ENCODE results near the gene SOX9.
A peak's percentile ranks its signal among the peaks of the same experiment; 100 is the strongest.
"Not testable (repeated sequence)": the region's sequence is repeated elsewhere in the genome, so short reads cannot be mapped to it uniquely, and the experiment has no call there.

SOX9 gene

DNA sequence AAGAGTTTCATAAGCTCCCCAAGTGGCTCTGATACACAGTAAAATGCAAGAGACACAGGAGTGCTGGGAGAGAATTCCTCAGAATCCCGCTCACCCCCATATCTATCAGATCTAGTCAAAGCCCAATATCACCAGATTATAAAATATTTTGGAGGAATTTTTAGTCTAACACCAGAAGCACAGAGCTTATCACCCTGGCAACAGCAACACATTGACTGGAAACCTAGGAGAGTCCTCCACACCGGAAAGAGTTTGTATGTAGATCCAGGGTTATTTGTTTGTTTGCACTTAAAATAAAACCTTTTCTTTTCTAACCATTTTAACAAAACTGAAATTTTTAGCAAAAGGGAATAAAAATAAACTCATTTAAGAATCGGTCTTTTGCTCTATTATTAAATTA, 7.2 kb downstream of the SOX9 start:
- no peak for DNase-seq

DNA sequence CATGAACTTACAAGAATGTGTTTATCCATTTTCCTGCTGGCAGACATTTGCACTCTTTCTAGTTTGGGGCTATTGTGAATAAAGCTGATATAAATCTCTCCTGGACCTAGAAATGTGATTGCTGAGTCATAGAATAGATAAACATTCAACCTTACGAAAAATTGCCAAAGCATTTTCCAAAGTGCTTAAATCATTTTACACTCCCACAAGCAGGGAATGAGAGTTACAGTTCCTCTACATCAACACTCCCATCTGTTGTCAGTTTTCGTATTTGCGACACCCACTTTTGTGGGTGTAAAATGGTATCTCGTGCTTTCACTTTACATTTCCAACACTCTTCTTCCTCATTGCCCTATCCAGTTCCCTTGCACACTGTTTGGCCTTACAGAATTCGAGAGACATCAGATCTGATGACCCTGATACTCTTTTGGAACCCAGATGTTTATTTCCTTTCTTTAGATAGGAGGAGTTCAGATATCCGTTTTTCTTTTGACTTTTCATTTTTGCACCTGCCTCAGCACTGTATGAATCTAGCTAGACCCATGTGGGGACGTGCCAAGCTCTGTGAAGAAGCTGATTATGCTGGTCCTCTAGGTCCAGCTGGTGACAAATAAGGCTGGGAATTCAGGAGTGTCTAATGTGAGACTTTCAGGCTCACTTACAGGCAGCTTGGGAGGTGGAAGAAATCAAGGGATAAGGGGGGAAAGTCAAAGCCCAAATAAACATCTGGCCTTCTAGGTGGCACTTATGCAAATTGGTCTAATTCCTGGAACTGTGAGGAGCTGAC, 14.0 kb downstream of the SOX9 start:
- DNase-seq = no peak

DNA sequence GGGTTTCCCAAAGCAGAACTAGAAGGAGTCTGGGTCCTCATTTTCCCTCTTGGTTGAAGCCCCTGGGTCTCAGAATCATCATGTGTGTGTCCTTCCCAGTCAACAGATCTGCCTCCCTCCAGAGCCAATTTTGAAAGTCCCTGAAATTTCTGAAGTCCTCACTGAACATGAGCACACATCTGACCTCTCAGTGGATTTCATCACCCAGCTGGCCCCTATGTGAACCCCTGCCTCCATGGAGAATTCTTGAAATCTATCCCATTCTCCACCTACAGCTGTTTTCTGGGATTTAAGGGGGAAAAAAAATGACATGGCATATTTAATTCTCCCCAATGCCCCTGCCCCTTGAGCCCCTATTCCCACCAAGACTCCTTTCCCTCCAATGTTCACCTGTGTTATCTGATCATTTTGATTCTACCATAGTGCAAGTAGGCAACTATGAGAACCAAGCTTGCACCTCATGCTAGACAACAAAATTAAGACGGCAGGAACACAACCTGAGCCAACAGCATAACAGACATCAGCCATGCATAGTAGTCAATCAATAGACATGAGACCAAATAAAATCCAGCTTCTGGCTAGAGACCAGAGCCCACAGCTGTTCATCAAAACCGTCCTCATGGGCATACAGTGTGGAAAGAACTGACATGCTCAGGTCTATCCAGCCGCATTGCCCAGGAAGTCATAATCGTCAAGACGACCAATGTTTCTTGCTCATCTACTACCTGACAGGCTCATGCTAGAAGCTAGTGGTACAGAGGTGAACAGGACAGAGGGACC, 14.9 kb downstream of the SOX9 start:
- no peak for DNase-seq

DNA sequence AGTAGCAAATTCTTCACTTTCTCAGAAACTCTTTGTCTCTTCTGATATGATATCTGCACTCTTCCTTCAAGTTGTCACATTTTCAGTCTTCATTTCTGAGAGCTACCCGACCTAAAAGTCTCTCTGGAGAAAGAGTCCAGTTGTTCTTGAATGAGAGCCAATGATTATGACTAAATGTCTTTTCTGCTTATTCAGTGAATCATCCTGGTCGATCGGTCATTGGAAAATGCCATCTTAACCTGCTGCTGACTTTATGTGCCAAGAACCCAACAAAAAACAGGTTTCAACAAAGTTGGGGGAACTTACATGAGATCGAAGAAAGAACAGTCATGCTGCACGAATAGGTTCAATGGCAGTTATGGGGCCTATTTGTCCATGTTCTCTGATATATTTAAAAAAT, 15.9 kb downstream of the SOX9 start:
- no peak for DNase-seq

DNA sequence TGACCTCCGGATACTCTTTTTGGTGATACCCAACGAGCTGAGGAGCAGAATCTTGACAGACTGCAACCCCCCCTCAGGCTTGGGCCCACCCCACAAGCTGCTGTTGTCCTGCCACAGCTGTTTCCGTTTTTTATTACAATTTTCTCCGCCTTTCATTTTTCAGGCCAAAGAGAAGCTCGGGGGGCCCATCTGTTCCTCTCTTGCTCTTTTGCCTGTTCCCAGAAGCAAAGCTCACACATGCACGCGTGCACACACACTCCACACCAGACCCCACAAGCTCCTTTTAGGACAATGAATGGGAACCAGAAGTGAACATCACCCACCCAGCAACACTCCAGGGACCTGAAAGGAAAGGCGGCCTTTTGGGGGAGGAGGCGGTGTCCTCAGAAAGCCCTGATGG, 16.3 kb downstream of the SOX9 start:
- DNase-seq = no peak

DNA sequence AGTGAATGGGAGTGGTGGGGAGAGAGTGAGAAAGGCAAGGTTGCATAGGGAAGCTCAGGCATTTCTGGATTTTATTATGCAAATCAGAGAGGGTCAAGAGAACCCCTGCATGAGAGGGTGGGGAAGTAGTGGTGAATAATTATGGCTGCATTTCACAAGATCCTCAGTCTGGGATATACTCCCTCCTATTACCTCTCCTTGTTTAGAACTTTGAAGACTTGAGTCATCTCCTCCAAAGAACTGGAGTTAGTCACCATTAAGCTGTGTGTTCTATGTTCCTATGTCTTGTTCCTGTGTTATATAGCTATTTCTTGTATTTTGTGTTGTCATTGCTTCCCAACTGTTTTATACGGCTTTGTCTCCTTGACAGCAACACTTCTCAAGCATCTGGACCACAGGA, 18.4 kb downstream of the SOX9 start:
- DNase-seq = no peak

DNA sequence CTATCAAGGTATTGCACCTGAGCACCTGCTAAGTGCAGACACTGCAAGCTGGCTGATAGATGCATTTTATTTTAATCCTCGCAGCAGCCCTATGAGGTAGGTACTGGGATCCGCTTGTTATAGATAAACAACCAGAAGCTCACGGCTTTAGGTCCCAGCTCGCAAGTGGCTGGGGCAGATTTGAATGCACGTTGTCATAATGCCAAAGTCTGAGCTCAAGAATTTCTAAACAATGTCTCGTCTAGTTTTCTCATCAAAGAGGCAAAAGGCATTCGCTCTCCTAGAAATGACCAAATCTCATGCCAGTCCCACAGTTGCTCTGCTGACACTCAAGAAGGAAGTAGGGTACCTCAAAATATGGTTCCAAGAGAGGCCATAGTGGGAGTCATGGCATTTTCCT, 20.5 kb downstream of the SOX9 start:
- DNase-seq = no peak

DNA sequence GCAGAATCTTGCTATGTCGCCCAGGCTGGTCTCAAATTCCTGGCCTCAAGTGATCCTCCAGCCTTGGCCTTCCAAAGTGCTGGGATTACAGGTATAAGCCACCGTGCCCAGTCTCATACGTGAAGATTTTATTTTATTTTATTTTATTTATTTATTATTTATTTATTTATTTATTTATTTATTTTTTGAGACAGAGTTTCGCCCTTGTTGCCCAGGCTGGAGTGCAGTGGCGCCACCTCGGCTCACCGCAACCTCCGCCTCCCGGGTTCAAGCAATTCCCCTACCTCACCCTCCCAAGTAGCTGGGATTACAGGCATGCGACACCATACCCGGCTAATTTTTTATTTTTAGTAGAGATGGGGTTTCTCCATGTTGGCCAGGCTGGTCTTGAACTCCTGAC, 21.3 kb downstream of the SOX9 start:
- not testable (repeated sequence) for DNase-seq

DNA sequence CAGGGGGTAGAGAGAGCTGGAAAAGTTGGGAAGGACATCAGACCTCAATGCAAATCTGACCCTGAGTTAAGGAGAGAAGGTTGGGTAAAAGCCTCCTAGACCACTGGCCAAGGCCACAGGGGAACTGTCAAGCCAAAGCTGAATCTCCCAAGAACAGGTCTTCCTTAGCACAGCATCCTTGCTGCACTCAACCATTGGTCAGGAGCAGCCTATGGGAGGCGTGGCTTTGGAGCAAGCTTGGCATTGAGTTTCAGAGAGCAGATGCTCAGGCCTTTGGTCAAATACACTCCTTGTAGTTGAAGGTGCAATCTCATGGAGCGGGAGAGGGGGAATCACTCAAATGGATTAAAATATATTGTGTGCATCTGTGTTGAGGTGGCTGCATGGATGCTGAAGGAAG, 21.8 kb downstream of the SOX9 start:
- no peak for DNase-seq

DNA sequence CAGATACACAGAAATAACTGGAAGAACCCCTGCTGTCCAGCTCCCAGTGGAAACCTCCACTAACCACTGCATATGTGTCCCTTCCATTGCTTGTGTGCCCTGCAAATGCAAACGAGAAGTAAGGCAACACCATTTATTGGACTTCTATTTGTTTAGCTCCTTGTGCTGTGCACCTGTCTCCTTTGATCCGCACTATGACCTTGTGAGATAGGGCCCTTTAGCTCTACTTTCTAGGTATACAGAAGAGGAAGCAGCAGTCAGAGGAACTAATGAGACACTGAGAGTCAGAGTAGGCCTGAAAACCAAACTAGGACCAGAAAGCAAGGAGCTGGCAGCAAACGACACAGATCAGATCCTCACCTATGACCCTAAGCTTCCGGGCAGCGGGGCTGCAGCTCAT, 22.4 kb downstream of the SOX9 start:
- no peak for DNase-seq

DNA sequence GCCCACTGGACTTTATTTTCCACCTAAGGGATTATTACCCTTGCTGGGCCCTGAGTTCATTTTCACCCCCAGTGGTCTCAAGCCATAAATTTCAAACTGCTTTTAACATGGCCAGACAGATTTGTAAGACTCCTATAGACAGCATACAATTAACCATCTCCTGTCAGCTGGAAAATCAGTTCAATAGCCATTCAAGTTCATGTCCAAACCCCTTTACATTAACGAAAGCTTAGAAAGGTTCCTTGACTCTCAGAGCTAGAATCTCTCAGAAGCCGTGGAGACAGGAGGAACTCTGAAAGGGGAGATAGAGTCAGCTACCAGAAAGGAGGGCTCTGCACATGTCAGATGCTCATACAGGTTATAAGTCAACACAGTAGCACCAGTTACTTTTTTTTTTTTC, 23.3 kb downstream of the SOX9 start:
- DNase-seq = no peak

DNA sequence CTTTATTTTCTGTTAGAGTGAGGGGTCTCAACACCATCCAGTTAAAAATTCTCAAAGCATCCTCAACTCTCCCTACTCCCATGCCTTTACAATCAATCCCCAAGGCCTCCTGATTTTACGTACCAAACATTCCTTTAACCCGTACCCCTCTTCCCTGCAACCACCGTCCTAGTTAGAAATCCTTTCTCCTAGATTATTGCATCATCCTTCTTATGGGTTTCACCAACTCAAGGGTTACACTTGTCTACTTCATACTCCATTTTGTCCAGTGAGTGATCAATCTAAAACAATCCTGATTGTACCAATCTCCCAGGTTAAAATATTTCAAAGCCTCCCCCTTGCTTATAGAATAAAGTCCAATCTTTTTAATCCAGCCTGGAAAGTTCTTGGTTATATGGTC, 24.7 kb downstream of the SOX9 start:
- no peak for DNase-seq

DNA sequence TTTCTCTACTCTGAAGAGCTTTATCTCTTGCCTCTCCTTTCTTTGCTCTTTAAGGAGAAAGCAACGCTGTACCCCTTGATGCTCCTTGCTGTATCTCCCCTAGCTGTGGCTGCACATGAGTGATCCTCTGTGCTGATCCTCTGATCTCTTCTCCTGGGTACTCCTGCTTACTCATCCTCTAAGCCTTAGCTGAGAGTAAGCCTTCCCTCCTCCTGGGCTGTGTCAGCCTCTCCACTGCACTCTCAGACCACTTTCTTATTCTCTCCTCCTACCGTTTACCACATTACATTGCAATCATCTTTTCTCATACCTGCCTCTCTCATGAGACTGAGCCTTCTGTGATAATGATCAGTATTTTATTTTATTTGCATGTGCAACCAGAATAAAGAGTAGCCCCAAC, 25.1 kb downstream of the SOX9 start:
- no peak for DNase-seq

DNA sequence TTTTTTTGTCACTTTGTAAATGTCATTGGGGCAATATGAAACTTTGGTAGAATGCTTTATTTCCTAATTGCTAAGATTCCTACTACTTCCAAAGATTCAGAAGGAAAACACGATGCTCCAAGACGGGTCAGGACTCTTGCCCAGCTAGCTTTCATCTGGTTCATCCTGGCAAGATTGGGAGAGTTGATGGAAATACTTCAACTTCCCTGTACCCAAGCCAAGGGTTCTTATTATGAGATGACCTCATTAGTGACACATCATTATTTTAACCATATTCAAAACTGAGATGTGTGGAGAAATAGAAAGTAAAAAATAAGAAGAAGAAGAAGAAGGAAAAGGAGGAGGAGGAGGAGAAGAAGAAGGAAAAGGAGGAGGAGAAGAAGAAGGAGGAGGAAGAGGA, 25.6 kb downstream of the SOX9 start:
- DNase-seq = no peak

DNA sequence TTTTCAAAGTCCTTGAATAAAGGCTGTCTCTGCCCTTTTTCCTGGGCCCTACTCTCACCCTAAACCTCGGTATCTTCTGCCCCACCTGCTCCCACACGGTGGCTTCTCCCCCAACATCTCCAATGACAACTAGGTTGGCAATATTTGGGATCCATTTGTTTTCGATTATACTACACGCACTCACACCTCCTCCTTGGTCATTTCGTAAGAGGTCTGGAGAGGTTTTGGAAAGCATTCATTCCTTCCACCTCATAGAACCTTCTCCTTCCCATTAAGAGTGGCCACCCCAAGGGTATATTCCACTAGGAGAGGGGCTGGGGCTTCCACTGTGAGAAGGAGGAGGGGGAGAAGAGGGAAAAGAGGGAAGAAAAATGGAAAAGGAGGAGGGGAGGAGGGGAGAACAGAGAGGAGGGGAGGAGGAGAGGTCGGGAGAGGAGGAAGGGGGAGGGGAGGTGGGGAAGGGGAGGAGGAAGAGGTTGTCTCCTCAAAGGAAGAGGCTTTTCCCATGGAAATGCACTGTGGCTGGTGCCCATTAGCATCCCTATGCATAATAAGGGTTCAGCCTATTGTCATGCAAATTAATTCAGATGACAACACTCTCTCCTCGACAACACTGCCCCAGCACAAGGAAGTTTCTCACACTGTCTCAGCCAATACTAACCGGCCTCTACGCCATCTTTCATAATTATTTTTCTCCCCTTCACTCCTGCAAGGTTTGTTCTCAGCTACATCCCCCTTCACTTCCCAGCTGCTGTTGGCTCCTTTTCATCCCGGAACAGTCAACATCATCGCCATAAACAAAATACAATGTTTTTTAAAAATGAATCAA, 30.0 kb downstream of the SOX9 start:
- no peak for DNase-seq

DNA sequence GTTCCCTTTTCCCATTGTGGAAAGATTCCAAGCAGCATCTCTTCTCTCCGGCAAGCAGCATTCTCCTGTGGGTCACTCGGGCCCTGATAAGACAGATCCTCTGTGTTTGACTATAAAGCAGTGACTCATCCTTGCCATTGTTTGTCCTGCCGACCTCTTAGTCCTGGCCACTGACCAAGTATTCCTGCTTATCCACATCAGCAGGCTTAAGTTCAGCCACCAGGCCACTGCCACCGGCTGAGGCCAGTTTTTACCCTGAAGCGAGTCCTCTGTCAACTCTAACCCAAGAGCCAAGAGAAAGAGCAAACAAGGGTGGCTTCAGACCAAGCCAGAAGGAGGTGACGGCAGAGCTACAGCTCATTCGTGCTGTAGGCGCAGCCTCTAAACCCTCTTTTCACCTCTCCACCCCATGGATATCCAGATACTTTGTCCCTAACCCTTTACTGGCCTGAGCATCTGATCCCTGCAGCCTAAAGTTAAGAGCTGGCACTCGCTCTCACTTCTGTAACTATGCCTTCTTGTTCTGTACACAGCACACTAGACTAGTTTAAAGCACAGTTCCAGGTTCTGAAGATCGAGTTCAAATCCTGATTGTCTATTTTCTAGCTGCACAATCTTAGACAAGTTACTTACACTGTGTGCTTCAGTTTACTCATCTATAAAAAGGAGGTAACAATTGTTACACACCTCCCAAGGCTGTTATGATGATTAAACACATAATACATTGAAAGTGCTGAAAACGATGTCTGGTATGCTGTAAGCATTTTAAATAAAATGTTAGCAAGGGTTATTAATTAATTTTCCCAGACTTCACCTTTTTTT, 31.0 kb downstream of the SOX9 start:
- peak; percentile 7 to 72 for DNase-seq

DNA sequence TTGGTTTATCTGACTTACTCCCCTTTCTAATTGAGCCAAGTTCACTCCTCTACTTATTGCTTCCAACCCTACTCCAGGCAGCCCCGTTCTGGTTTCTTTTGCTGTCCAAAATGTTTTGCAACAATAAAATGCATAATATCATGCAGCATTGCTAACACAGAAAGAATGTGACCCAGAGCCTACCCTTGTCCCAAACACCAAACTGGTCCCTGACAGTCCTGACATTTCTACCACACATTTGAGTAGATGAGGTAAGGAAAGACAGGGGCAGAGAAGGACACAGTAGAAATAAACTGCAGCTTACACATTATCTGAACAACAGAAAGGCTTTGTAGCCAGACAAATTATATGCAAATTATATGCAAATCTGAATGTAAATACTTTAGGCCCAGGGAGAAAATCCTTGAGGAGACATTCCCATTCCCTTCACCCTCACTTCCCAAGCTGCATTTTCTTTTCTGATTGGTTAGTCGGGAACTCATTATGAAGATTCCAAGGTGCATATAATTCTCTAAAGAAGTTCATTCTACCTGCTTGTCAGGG, 31.6 kb downstream of the SOX9 start:
- no peak for DNase-seq

DNA sequence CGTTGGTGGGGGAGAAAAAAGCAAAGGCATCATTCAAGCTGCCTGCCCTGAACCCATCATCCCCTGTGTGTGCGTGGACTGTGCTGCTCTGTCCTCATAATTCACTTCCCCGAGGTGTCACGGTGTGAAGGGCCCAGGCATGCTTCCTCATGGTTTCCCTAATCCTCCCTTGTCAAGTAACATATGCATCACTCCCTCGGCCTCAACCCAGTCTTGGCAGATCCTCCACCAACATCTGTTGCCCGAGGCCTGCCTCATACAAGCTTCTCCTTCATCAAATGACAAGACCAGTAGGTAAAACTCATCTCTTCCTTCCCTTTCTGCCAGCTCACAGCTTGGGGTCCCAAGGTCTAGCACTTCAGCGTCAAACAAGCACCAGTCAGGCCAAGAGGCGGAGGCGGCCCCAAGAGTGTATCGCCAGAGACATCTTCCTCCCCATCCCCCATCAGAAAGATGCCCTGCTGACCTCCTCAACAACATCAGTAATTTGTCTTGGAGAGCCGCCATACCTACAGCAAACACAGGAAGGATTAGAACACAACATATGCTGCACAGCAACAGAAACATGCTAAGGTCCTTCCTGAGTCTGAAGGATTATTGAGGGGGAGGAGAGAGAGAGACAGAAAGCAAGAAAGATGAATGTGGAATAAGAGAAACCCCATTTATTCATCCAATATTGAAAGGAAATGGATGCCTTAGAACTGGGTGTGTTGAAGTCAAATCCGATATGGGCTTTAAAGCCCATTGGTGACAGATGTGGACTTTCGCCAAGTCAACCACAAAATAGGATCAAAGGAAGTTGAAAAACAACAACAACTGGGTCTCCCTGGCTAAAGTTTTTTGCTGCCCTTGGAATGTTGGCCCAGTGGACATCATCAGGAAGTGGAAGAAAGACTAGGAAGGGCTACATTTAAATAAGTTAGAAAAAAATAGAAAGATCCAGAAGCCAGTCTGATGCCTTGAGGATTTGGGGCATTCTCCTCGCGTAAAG, 38.4 kb downstream of the SOX9 start:
- DNase-seq = no peak

DNA sequence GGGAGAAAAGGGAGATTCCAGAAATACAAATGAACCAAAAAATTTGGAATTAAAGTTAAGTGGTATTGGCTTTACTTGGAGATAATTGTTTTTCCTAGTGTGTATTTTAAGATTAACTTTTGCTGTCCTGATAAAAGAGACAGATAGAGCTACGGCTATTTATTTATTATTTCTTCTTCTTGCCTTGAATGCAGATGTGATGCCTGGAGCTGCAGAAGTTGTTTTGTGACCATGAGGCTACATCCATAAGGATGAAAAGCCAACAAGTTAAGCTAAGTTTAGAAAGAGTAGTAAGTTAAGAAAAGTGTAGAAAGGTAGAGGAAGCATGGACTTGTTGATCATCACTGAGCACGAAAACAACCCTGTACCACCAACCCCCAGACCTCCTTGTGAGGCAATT, 41.7 kb downstream of the SOX9 start:
- DNase-seq = no peak

DNA sequence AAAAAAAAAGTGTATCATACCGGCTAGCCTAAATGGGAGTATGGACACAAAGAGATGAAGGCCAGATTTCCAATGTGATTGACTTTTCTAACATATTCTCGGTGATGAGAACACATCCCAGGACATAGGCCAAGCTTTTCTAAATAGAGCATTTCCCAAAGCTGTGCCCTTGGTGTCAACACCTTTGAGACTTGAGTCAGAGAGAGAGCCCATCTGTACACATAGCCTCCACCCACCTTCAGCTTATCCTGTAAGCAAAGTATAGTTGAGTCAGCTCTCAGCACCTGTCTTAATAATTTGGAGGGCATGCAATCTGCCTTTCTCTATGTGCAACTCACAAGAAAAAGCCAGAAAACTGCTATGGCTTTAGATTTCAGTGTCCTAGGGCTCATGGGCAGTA, 42.7 kb downstream of the SOX9 start:
- no peak for DNase-seq

DNA sequence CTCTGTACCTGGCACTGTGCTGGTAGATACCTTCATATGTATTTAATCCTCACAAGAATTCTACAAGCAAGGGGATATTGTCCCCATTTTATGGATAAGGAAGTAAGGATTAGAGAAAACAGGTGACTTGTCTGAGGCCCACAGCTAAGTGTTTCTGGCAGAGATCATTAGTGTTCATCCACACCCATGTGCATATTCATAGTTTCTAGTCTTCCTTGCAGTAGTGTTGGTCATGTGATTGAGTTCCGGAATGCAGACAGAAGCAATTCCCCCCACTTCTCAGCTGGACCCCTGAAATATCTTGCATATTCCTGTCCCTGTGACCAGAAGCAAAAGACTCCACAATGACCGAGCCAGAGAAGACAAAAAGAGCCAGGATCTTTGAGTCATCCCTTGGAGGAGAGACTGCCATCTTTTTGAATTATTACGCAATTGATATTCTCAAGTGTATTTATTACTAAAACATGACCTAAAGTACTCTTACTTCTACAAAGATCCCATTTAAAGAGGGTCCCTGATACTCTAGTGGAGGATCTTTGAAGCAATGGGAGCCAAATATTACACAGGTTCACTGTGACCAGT, 43.4 kb downstream of the SOX9 start:
- no peak for DNase-seq

Data from SW 1271 (cell line).